ENCODE results near the gene SLMAP. TPM values are rescaled to one million over a fixed set of nuclear protein-coding genes. Genes with fewer than 3 reads are reported as not detected.
A peak's percentile ranks its signal among the peaks of the same experiment; 100 is the strongest.

The SLMAP gene
- total RNA-seq, 1 donor from 2014 or later = 71.5 TPM

GRCh38 chr3:57937092-57937491 is 181.0 kb downstream of the SLMAP start:
- peaks cover 8% of the 10 kb centered on the region for H3K36me3 Mint-ChIP-seq (ENCODE audit: unreplicated experiment)
- DNase-seq (ENCODE audit: extremely low spot score, unreplicated experiment) = peak; percentile 34
- no peaks in the 10 kb centered on the region for H3K9me3 Mint-ChIP-seq (ENCODE audit: unreplicated experiment)
- H3K4me3 Mint-ChIP-seq (ENCODE audit: unreplicated experiment) = no peak overlapping the region
- H3K27ac Mint-ChIP-seq (ENCODE audit: unreplicated experiment) = no peak overlapping the region
- no peaks in the 10 kb centered on the region for H3K27me3 Mint-ChIP-seq (ENCODE audit: unreplicated experiment)
- no peaks in the 10 kb centered on the region for H3K4me1 Mint-ChIP-seq (ENCODE audit: unreplicated experiment)
- TF ChIP-seq CTCF (IDR thresholded peaks at IDR 0.05) = no peak

GRCh38 chr3:57939775-57940174 is 183.7 kb downstream of the SLMAP start:
- DNase-seq (ENCODE audit: extremely low spot score, unreplicated experiment) = peak; percentile 40
- Mint-ChIP-seq H3K9me3 (ENCODE audit: unreplicated experiment) (no peaks in the 10 kb centered on the region), H3K36me3 (ENCODE audit: unreplicated experiment) (peaks cover 5% of the 10 kb centered on the region), H3K4me1 (ENCODE audit: unreplicated experiment) (peaks cover 26% of the 10 kb centered on the region), H3K4me3 (ENCODE audit: unreplicated experiment) (no peak overlapping the region), H3K27me3 (ENCODE audit: unreplicated experiment) (no peaks in the 10 kb centered on the region), H3K27ac (ENCODE audit: unreplicated experiment) (no peak overlapping the region)
- no peak for TF ChIP-seq CTCF (IDR thresholded peaks at IDR 0.05)

GRCh38 chr3:57942388-57942787 is 186.3 kb downstream of the SLMAP start:
- no peak for TF ChIP-seq CTCF (IDR thresholded peaks at IDR 0.05)
- Mint-ChIP-seq H3K9me3 (ENCODE audit: unreplicated experiment) (no peaks in the 10 kb centered on the region), H3K27me3 (ENCODE audit: unreplicated experiment) (no peaks in the 10 kb centered on the region), H3K36me3 (ENCODE audit: unreplicated experiment) (peaks cover 5% of the 10 kb centered on the region), H3K4me3 (ENCODE audit: unreplicated experiment) (no peak overlapping the region), H3K27ac (ENCODE audit: unreplicated experiment) (no peak overlapping the region), H3K4me1 (ENCODE audit: unreplicated experiment) (peaks cover 29% of the 10 kb centered on the region)
- DNase-seq (ENCODE audit: extremely low spot score, unreplicated experiment) = no peak

- H3K27me3 Mint-ChIP-seq (ENCODE audit: unreplicated experiment) = no peaks in the 10 kb centered on the region
- no peak overlapping the region for H3K27ac Mint-ChIP-seq (ENCODE audit: unreplicated experiment)
- TF ChIP-seq CTCF (IDR thresholded peaks at IDR 0.05) = no peak
- H3K36me3 Mint-ChIP-seq (ENCODE audit: unreplicated experiment) = peaks cover 5% of the 10 kb centered on the region
- H3K4me3 Mint-ChIP-seq (ENCODE audit: unreplicated experiment) = no peak overlapping the region
- DNase-seq (ENCODE audit: extremely low spot score, unreplicated experiment) = no peak
- H3K4me1 Mint-ChIP-seq (ENCODE audit: unreplicated experiment) = peaks cover 33% of the 10 kb centered on the region
- no peaks in the 10 kb centered on the region for H3K9me3 Mint-ChIP-seq (ENCODE audit: unreplicated experiment)
These were observed 186.8 kb downstream of the SLMAP start for GRCh38 chr3:57942872-57943283.

- peaks cover 42% of the 10 kb centered on the region for H3K4me1 Mint-ChIP-seq (ENCODE audit: unreplicated experiment)
- no peaks in the 10 kb centered on the region for H3K9me3 Mint-ChIP-seq (ENCODE audit: unreplicated experiment)
- peak overlapping the region; percentile 2 for H3K4me3 Mint-ChIP-seq (ENCODE audit: unreplicated experiment)
- no peak for DNase-seq (ENCODE audit: extremely low spot score, unreplicated experiment)
- peak overlapping the region; percentile 9 for H3K27ac Mint-ChIP-seq (ENCODE audit: unreplicated experiment)
- H3K36me3 Mint-ChIP-seq (ENCODE audit: unreplicated experiment) = peaks cover 5% of the 10 kb centered on the region
- TF ChIP-seq CTCF (IDR thresholded peaks at IDR 0.05) = no peak
- no peaks in the 10 kb centered on the region for H3K27me3 Mint-ChIP-seq (ENCODE audit: unreplicated experiment)
These were observed 187.7 kb downstream of the SLMAP start for GRCh38 chr3:57943525-57944495.
